ENCODE results near the gene SOX8.

Gene SOX8

GRCh38 chr16:1018447-1019198 is 37.1 kb downstream of the SOX8 start:
- TF ChIP-seq EP300 (IDR thresholded peaks at IDR 0.05; ENCODE audit: borderline replicate concordance), result no peak
- TF ChIP-seq MAX (IDR thresholded peaks at IDR 0.05), result no peak
- TF ChIP-seq TEAD4 (IDR thresholded peaks at IDR 0.05), result no peak
- no peak for TF ChIP-seq YY1 (IDR thresholded peaks at IDR 0.05; ENCODE audit: low read depth)
- no peak for TF ChIP-seq RAD21 (IDR thresholded peaks at IDR 0.05; ENCODE audit: low read depth)
- TF ChIP-seq NFIC (IDR thresholded peaks at IDR 0.05), result no peak
- TF ChIP-seq CEBPB (IDR thresholded peaks at IDR 0.05), result no peak
- TF ChIP-seq FOXM1 (IDR thresholded peaks at IDR 0.05; ENCODE audit: borderline replicate concordance, low read depth), result no peak
- TF ChIP-seq TAF1 (IDR thresholded peaks at IDR 0.05; ENCODE audit: low read depth), result no peak
- TF ChIP-seq USF1 (IDR thresholded peaks at IDR 0.05), result no peak
- TF ChIP-seq REST (IDR thresholded peaks at IDR 0.05; ENCODE audit: low read depth), result no peak
- no peak for TF ChIP-seq TCF12 (IDR thresholded peaks at IDR 0.05; ENCODE audit: low read depth)
- TF ChIP-seq ZBTB7A (IDR thresholded peaks at IDR 0.05; ENCODE audit: low read depth), result no peak
- no peak for TF ChIP-seq EGR1 (IDR thresholded peaks at IDR 0.05)

GRCh38 chr16:1019231-1020090 is 37.9 kb downstream of the SOX8 start:
- TF ChIP-seq NFIC (IDR thresholded peaks at IDR 0.05) (no peak), FOXM1 (IDR thresholded peaks at IDR 0.05; ENCODE audit: borderline replicate concordance, low read depth) (no peak), CEBPB (IDR thresholded peaks at IDR 0.05) (no peak), TEAD4 (IDR thresholded peaks at IDR 0.05) (no peak), CREB1 (IDR thresholded peaks at IDR 0.05; ENCODE audit: low read depth) (no peak), TAF1 (IDR thresholded peaks at IDR 0.05; ENCODE audit: low read depth) (no peak), YY1 (IDR thresholded peaks at IDR 0.05; ENCODE audit: low read depth) (no peak), EP300 (IDR thresholded peaks at IDR 0.05; ENCODE audit: borderline replicate concordance) (no peak), USF1 (IDR thresholded peaks at IDR 0.05) (no peak), REST (IDR thresholded peaks at IDR 0.05; ENCODE audit: low read depth) (no peak), EGR1 (IDR thresholded peaks at IDR 0.05) (no peak), TCF12 (IDR thresholded peaks at IDR 0.05; ENCODE audit: low read depth) (no peak), ZBTB7A (IDR thresholded peaks at IDR 0.05; ENCODE audit: low read depth) (no peak), RAD21 (IDR thresholded peaks at IDR 0.05; ENCODE audit: low read depth) (no peak)

GRCh38 chr16:1020091-1020399 is 38.5 kb downstream of the SOX8 start:
- TF ChIP-seq REST (IDR thresholded peaks at IDR 0.05; ENCODE audit: low read depth) (no peak), TEAD4 (IDR thresholded peaks at IDR 0.05) (no peak), YY1 (IDR thresholded peaks at IDR 0.05; ENCODE audit: low read depth) (no peak), NFIC (IDR thresholded peaks at IDR 0.05) (no peak), CEBPB (IDR thresholded peaks at IDR 0.05) (no peak), EGR1 (IDR thresholded peaks at IDR 0.05) (no peak), EP300 (IDR thresholded peaks at IDR 0.05; ENCODE audit: borderline replicate concordance) (no peak), RAD21 (IDR thresholded peaks at IDR 0.05; ENCODE audit: low read depth) (no peak), CREB1 (IDR thresholded peaks at IDR 0.05; ENCODE audit: low read depth) (no peak), MAX (IDR thresholded peaks at IDR 0.05) (no peak), USF1 (IDR thresholded peaks at IDR 0.05) (no peak), ZBTB7A (IDR thresholded peaks at IDR 0.05; ENCODE audit: low read depth) (no peak), TAF1 (IDR thresholded peaks at IDR 0.05; ENCODE audit: low read depth) (no peak)

Measured in Ishikawa (cell line).